ENCODE measurements around the gene B4GALT5.
"Not testable (repeated sequence)": the region's sequence is repeated elsewhere in the genome, so short reads cannot be mapped to it uniquely, and the experiment has no call there.

Gene B4GALT5

GRCh38 chr20:49619113-49620048, 94.3 kb downstream of the B4GALT5 start:
- TF ChIP-seq CTCF (IDR thresholded peaks at IDR 0.05; ENCODE audit: low read depth, low read length): no peak
- DNase-seq (ENCODE audit: extremely low read depth, low read depth): no peak

GRCh38 chr20:49618289-49618688, 95.4 kb downstream of the B4GALT5 start:
- DNase-seq (ENCODE audit: extremely low read depth, low read depth): no peak
- no peak for TF ChIP-seq CTCF (IDR thresholded peaks at IDR 0.05; ENCODE audit: low read depth, low read length)

- DNase-seq (ENCODE audit: extremely low read depth, low read depth): not testable (repeated sequence)
These were observed 96.3 kb downstream of the B4GALT5 start for GRCh38 chr20:49617394-49617793.

- no peak for DNase-seq (ENCODE audit: extremely low read depth, low read depth)
- no peak for TF ChIP-seq CTCF (IDR thresholded peaks at IDR 0.05; ENCODE audit: low read depth, low read length)
These were observed 97.3 kb downstream of the B4GALT5 start for GRCh38 chr20:49616154-49617007.

- TF ChIP-seq CTCF (IDR thresholded peaks at IDR 0.05; ENCODE audit: low read depth, low read length): no peak
- no peak for DNase-seq (ENCODE audit: extremely low read depth, low read depth)
These were observed 98.1 kb downstream of the B4GALT5 start for GRCh38 chr20:49615401-49616153.

GRCh38 chr20:49615051-49615400, 98.7 kb downstream of the B4GALT5 start:
- not testable (repeated sequence) for DNase-seq (ENCODE audit: extremely low read depth, low read depth)

- DNase-seq (ENCODE audit: extremely low read depth, low read depth): no peak
These were observed 99.2 kb downstream of the B4GALT5 start for GRCh38 chr20:49614338-49615050.

More at GRCh38 chr20:49614338-49615050, 99.2 kb downstream of the B4GALT5 start:
- TF ChIP-seq CTCF (IDR thresholded peaks at IDR 0.05; ENCODE audit: low read depth, low read length): no peak

All from AG09319 (cell line).